H1 (cell line): ENCODE results near the gene TBC1D22A. TPM values are rescaled to one million over a fixed set of nuclear protein-coding genes. Genes with fewer than 3 reads are reported as not detected.

Source experiments
- CTCF ChIA-PET: fragments of 300-600 bp; sonication (Branson Sonifier 250); formaldehyde crosslinking; loops from one replicate; lab custom pipeline; 2021; ENCODE audit not compliant: partially characterized antibody; lab: Charles Lee
- POLR2A ChIA-PET: fragments of 300-600 bp; sonication (Branson Sonifier 250); formaldehyde crosslinking; loops from one replicate; lab custom pipeline; 2021; ENCODE audit warnings: inconsistent platforms; ENCODE audit not compliant: partially characterized antibody; lab: Charles Lee
- DNase-seq, 2 experiments: peaks; one replicate each; pipeline versions ENCODE4 v3.0.0 to v3.0.0-alpha.2; 2010 to 2022; ENCODE audit warnings: low spot score in 2 of 2, low read depth in 1 of 2, mixed read lengths in 1 of 2
- FAIRE-seq: peaks from 2 replicates; lab custom pipeline; 2011; peaks lifted over from hg19 to GRCh38; lab: Jason Lieb, UNC
- H2AFZ ChIP-seq: 2 replicates; pipeline ENCODE4 v1.8.1; 2012; ENCODE audit warnings: low read length, inconsistent platforms
- H2AK5ac ChIP-seq: 2 replicates; pipeline ENCODE4 v1.6.1; 2013; ENCODE audit warnings: low read depth, low read length
- H2BK120ac ChIP-seq: replicated peaks from 2 replicates; pipeline ENCODE3; 2013; ENCODE audit warnings: low read depth, low read length, inconsistent platforms
- H2BK12ac ChIP-seq: 2 replicates; pipeline ENCODE4 v1.6.1; 2013; ENCODE audit warnings: low read depth, low read length
- H2BK15ac ChIP-seq: 2 replicates; pipeline ENCODE4 v1.6.1; 2013; ENCODE audit warnings: low read length
- H2BK20ac ChIP-seq: 2 replicates; pipeline ENCODE4 v1.6.1; 2013; ENCODE audit warnings: low read length
- H2BK5ac ChIP-seq: 2 replicates; pipeline ENCODE4 v1.6.1; 2013; ENCODE audit warnings: low read depth, low read length
- H3K14ac ChIP-seq: 2 replicates; pipeline ENCODE4 v1.6.1; 2013; ENCODE audit warnings: inconsistent platforms; ENCODE audit not compliant: insufficient read length
- H3K18ac ChIP-seq: 2 replicates; pipeline ENCODE4 v1.6.1; 2013; ENCODE audit warnings: low read length; ENCODE audit errors: extremely low read depth
- H3K23ac ChIP-seq: 2 replicates; pipeline ENCODE4 v1.6.1; 2013; ENCODE audit warnings: inconsistent platforms; ENCODE audit not compliant: insufficient read length
- H3K23me2 ChIP-seq: 2 replicates; pipeline ENCODE4 v1.6.1; 2013; ENCODE audit warnings: low read depth, low read length
- H3K27ac ChIP-seq: 2 replicates; pipeline ENCODE4 v1.6.1; 2011; ENCODE audit warnings: low read depth, low read length, inconsistent platforms
- H3K27me3 ChIP-seq, 4 experiments: replicated peaks in 1 of 4; 1 replicate in 1 of 4; 2 replicates in 3 of 4; pipeline versions ENCODE4 v1.6.1 to v1.8.1; 2011 to 2013; ENCODE audit warnings: low read length in 3 of 4, mild to moderate bottlenecking in 3 of 4, inconsistent platforms in 2 of 4, mixed read lengths in 2 of 4, moderate library complexity in 1 of 4; ENCODE audit not compliant: control insufficient read depth in 3 of 4, insufficient read depth in 3 of 4; ENCODE audit errors: extremely low read depth in 1 of 4
- H3K36me3 ChIP-seq, 4 experiments: 2 replicates each; pipeline versions ENCODE4 v1.6.1 to v1.8.1; 2011 to 2013; ENCODE audit warnings: mild to moderate bottlenecking in 4 of 4, low read length in 3 of 4, moderate library complexity in 2 of 4, control low read depth in 1 of 4, inconsistent platforms in 1 of 4; ENCODE audit not compliant: insufficient read depth in 4 of 4, control insufficient read depth in 2 of 4
- H3K4ac ChIP-seq: replicated peaks from 2 replicates; pipeline ENCODE3; 2013; ENCODE audit warnings: low read length, low read depth, mixed read lengths, inconsistent platforms; ENCODE audit not compliant: insufficient read length
- H3K4me1 ChIP-seq, 4 experiments: replicated peaks in 1 of 4; 1 replicate in 1 of 4; 2 replicates in 3 of 4; pipeline versions ENCODE4 v1.6.1 to v1.8.1; 2011 to 2013; ENCODE audit warnings: low read length in 3 of 4, inconsistent platforms in 2 of 4, mixed read lengths in 1 of 4; ENCODE audit not compliant: insufficient read depth in 4 of 4, control insufficient read depth in 3 of 4
- H3K4me2 ChIP-seq, 2 experiments: 2 replicates each; pipeline versions ENCODE4 v1.6.1 to v1.8.1; 2011 to 2013; ENCODE audit warnings: low read depth in 2 of 2, low read length in 2 of 2, control low read depth in 1 of 2, inconsistent platforms in 1 of 2, mild to moderate bottlenecking in 1 of 2; ENCODE audit not compliant: insufficient read depth in 1 of 2
- H3K4me3 ChIP-seq, 4 experiments: fragments of 200-600, 300-600 bp in 1 of 4; sonication (generic), shearing (Covaris generic), sonication (Bioruptor Twin) in 1 of 4; 2 replicates each; pipeline versions ENCODE4 v1.5.1 to v1.8.1; 2011 to 2016; ENCODE audit warnings: low read length in 4 of 4, low read depth in 3 of 4, control low read depth in 2 of 4, inconsistent platforms in 2 of 4, mild to moderate bottlenecking in 2 of 4, mixed read lengths in 1 of 4, moderate library complexity in 1 of 4; ENCODE audit not compliant: insufficient read depth in 2 of 4; ENCODE audit errors: extremely low read depth in 1 of 4
- H3K56ac ChIP-seq: replicated peaks from 2 replicates; pipeline ENCODE3; 2013; ENCODE audit warnings: low read depth, mild to moderate bottlenecking, mixed read lengths, low read length, inconsistent platforms; ENCODE audit not compliant: insufficient read length
- H3K79me1 ChIP-seq: 2 replicates; pipeline ENCODE4 v1.6.1; 2013; ENCODE audit warnings: low read depth, low read length, control low read depth
- H3K79me2 ChIP-seq, 2 experiments: 2 replicates each; pipeline versions ENCODE4 v1.6.1 to v1.8.1; 2012 to 2013; ENCODE audit warnings: low read length in 2 of 2, mild to moderate bottlenecking in 2 of 2, inconsistent platforms in 1 of 2; ENCODE audit not compliant: insufficient read depth in 2 of 2, control insufficient read depth in 1 of 2
- H3K9ac ChIP-seq, 4 experiments: replicated peaks in 1 of 4; 1 replicate in 1 of 4; 2 replicates in 3 of 4; pipeline versions ENCODE4 v1.6.1 to v1.8.1; 2011 to 2013; ENCODE audit warnings: low read depth in 3 of 4, low read length in 3 of 4, control low read depth in 2 of 4, mild to moderate bottlenecking in 2 of 4, moderate library complexity in 2 of 4, inconsistent platforms in 1 of 4; ENCODE audit errors: extremely low read depth in 1 of 4
- H3K9me3 ChIP-seq, 2 experiments: 2 replicates each; pipeline versions ENCODE4 v1.6.1 to v1.8.1; 2012 to 2013; ENCODE audit warnings: mild to moderate bottlenecking in 2 of 2, moderate library complexity in 2 of 2, control low read depth in 1 of 2, inconsistent platforms in 1 of 2, low read depth in 1 of 2, low read length in 1 of 2, mixed read lengths in 1 of 2; ENCODE audit not compliant: insufficient read depth in 2 of 2
- H4K20me1 ChIP-seq, 2 experiments: replicated peaks in 1 of 2; 2 replicates each; pipeline versions ENCODE3 to v1.8.1; 2011 to 2013; ENCODE audit warnings: inconsistent platforms in 2 of 2, low read length in 2 of 2, mild to moderate bottlenecking in 1 of 2; ENCODE audit not compliant: insufficient read depth in 2 of 2, control insufficient read depth in 1 of 2
- H4K5ac ChIP-seq: 2 replicates; pipeline ENCODE4 v1.6.1; 2013; ENCODE audit warnings: low read length, low read depth, mixed read lengths, inconsistent platforms; ENCODE audit not compliant: insufficient read length
- H4K8ac ChIP-seq: 2 replicates; pipeline ENCODE4 v1.8.0; 2013; ENCODE audit warnings: mild to moderate bottlenecking, moderate library complexity, low read length, inconsistent platforms; ENCODE audit not compliant: insufficient read depth; ENCODE audit errors: extremely low read depth
- H4K91ac ChIP-seq: replicated peaks from 2 replicates; pipeline ENCODE3; 2013; ENCODE audit warnings: low read length, mixed read lengths, inconsistent platforms; ENCODE audit not compliant: insufficient read length
- ASH2L ChIP-seq: fragments of 200-600, 300-600 bp; sonication (generic); IDR thresholded peaks from one replicate; pipeline ENCODE4 v1.7.1; 2017; ENCODE audit warnings: low read length
- BACH1 ChIP-seq: IDR thresholded peaks from 2 replicates; pipeline ENCODE4 v1.6.1; 2012; ENCODE audit warnings: low read length, improper control_type of control experiment
- CEBPB ChIP-seq: IDR thresholded peaks from 2 replicates; pipeline ENCODE4 v1.6.1; 2012; ENCODE audit warnings: low read depth, low read length
- GTF2F1 ChIP-seq: IDR thresholded peaks from 2 replicates; pipeline ENCODE4 v1.6.1; 2012; ENCODE audit warnings: low read depth, low read length, improper control_type of control experiment, borderline replicate concordance
- JUN ChIP-seq: IDR thresholded peaks from 2 replicates; pipeline ENCODE4 v1.6.1; 2011; ENCODE audit warnings: low read depth, mild to moderate bottlenecking, improper control_type of control experiment, low read length
- SIRT6 ChIP-seq: IDR thresholded peaks from one replicate; pipeline ENCODE4 v1.7.1; 2012; ENCODE audit warnings: low read length, inconsistent platforms
- WGBS, 2 experiments: shearing (Covaris generic) in 1 of 2; methylation state at CpG; one replicate each; pipeline versions ENCODE4 v1.1.6 to v1.1.7; 2013 to 2015; ENCODE audit warnings: low lambda C conversion rate in 2 of 2, mixed read lengths in 2 of 2, inconsistent platforms in 1 of 2, low coverage in 1 of 2, missing lambda C conversion rate in 1 of 2; ENCODE audit not compliant: insufficient replicate concordance in 2 of 2, insufficient coverage in 1 of 2, insufficient read length in 1 of 2; ENCODE audit errors: extremely low coverage in 1 of 2, missing lambda C conversion rate in 1 of 2; 5-methylcytosine and 5-hydroxymethylcytosine counted together
- polyA plus RNA-seq, 7 experiments: library from polyadenylated mRNA; depleted of rRNA in 3 of 7; stranded (reverse) in 5 of 7; unstranded in 2 of 7; fragments of >200 nt in 5 of 7; fragments of 200-250 nt in 2 of 7; gene quantifications; 1 replicate in 5 of 7; 2 replicates in 1 of 7; 4 replicates in 1 of 7; pipeline versions ENCODE4 v1.2.1 to v1.2.3, GENCODE V29; 2011 to 2013; ENCODE audit warnings: missing spikeins in 2 of 7, mixed read lengths in 2 of 7
- total RNA-seq: library from RNA; stranded (reverse); fragmentation: NEBNext Ultra II Directional; extraction: Animal tissue kit (Norgen Biotek cat#: 25700); gene quantifications from 2 replicates; pipeline ENCODE4 v1.2.1, GENCODE V29; 2021

The TBC1D22A gene
- total and polyA plus RNA-seq, 2 of the 8 experiments (the other 6 are each of a cell fraction or from before 2014, with no cell fraction given), result 11.9 to 18.4 TPM

GRCh38 chr22:47174096-47174495 is 411.6 kb downstream of the TBC1D22A start:
- TF ChIP-seq SIRT6 (no peak), JUN (no peak), ASH2L (no peak), BACH1 (no peak), GTF2F1 (no peak), CEBPB (no peak)
- DNase-seq, result no peak

More at GRCh38 chr22:47174096-47174495, 411.6 kb downstream of the TBC1D22A start:
- Histone ChIP-seq H3K36me3 (0 out of 8 replicates have a peak, but pooled peaks cover 0 to 2% (median 0%) of the 10 kb centered on the region in 4 experiments), H2BK20ac (no peak overlapping the region), H3K4me2 (no peak overlapping the region), H2BK120ac (no peak overlapping the region), H3K9me3 (peaks cover 6 to 22% of the 10 kb centered on the region in 2 experiments; a peak in 2 of 4 replicates), H2BK15ac (no peak overlapping the region), H3K27me3 (no peaks in the 10 kb centered on the region), H3K79me2 (no peaks in the 10 kb centered on the region), H2AK5ac (no peak overlapping the region), H3K79me1 (no peaks in the 10 kb centered on the region), H2BK12ac (no peak overlapping the region), H3K27ac (no peak overlapping the region), H3K56ac (no peak overlapping the region), H3K23me2 (no peaks in the 10 kb centered on the region), H3K4me3 (no peak overlapping the region), H3K18ac (no peak overlapping the region), H4K5ac (no peak overlapping the region), H3K4me1 (no peaks in the 10 kb centered on the region), H2AFZ (no peak overlapping the region), H4K8ac (no peak overlapping the region), H3K4ac (no peak overlapping the region), H4K91ac (no peak overlapping the region), H3K23ac (no peak overlapping the region), H2BK5ac (no peak overlapping the region), H3K9ac (no peak overlapping the region), H3K14ac (no peak overlapping the region), H4K20me1 (no peaks in the 10 kb centered on the region)
- CTCF ChIA-PET, result no interaction called here
- POLR2A ChIA-PET, result no interaction called here
- WGBS, 2 experiments, result 96% methylated on average over 21 of the region's 21 CpGs; no CpG with 5 or more reads in 1 of the 2 experiments
- FAIRE-seq, result no peak
